Activated CD8-positive, alpha-beta memory T cell treated with anti-CD3 and anti-CD28 coated beads, Interleukin-2, amount 10 ng/mL, durations not matched to agents 7 days and 5 days (primary cell): Measurements from ENCODE around the gene PHF12. TPM values are rescaled to one million over a fixed set of nuclear protein-coding genes. Genes with fewer than 3 reads are reported as not detected.
"Not testable (repeated sequence)": the region's sequence is repeated elsewhere in the genome, so short reads cannot be mapped to it uniquely, and the experiment has no call there.

Experiments
- ATAC-seq: fragments of 150-1000 bp; cut with Tn5 transposase; one replicate; pipeline ENCODE4 v1.10.0; 2021; ENCODE audit warnings: moderate library complexity
- CTCF ChIA-PET: fragments of 350-600 bp; sonication (Branson Sonifier 250); formaldehyde crosslinking; loops from one replicate; lab custom pipeline; 2021; ENCODE audit warnings: antibody characterized with exemption; lab: Charles Lee
- DNase-seq: peaks from one replicate; pipeline ENCODE4 v3.0.0-alpha.2; 2020
- H3K27ac Mint-ChIP-seq: one replicate; pipeline ENCODE4 v1.8.0; 2021; ENCODE audit warnings: mild to moderate bottlenecking, mixed read lengths
- H3K27me3 Mint-ChIP-seq: one replicate; pipeline ENCODE4 v1.8.0; 2021; ENCODE audit warnings: mixed read lengths
- H3K36me3 Mint-ChIP-seq: one replicate; pipeline ENCODE4 v1.8.0; 2021; ENCODE audit warnings: mild to moderate bottlenecking, mixed read lengths
- H3K4me1 Mint-ChIP-seq: one replicate; pipeline ENCODE4 v1.8.0; 2021; ENCODE audit warnings: mixed read lengths
- H3K4me3 Mint-ChIP-seq: one replicate; pipeline ENCODE4 v1.8.0; 2021; ENCODE audit warnings: mild to moderate bottlenecking, moderate library complexity, mixed read lengths
- H3K9me3 Mint-ChIP-seq: one replicate; pipeline ENCODE4 v1.8.0; 2022; ENCODE audit warnings: low read depth, mixed read lengths
- total RNA-seq, 2 experiments: library from RNA; stranded (reverse); gene quantifications; one replicate each; pipeline ENCODE4 v1.2.3, GENCODE V29; 2021

The PHF12 gene
- total RNA-seq, 2 experiments from 2014 or later: 79.5 to 85.8 TPM

DNA sequence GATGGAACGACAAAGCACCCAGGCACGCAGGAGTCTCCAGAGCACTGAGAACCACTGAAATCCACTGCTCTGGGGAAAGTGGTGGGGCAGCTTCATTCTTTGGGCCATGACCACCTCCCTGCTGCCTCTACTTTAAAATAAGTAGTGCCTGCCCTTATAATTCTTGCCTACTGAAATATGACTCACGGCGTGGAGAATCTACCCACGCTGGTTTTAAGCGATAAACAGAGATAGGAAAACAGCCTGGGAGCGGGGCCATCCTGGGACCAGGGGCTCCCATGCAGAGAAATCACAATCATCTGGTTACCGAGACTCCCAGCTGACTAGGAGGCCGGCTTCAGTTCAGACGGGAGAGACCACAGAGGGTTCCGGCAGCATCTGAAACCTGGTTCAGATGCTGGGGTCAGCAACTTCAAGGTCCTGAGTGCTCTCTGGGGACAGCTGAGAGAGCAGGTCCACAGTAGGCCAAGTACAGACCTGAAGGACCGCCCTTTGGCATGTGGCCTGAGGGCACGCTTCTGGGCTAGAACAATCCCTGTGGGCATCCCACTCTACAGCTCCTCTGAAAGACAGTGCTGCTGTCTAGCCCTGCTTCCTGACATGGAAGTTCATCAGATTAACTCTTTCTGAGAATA is 39.8 kb downstream of the PHF12 start:
- no peak overlapping the region for H3K27ac Mint-ChIP-seq
- H3K4me1 Mint-ChIP-seq: peaks cover 6% of the 10 kb centered on the region
- H3K9me3 Mint-ChIP-seq: no peaks in the 10 kb centered on the region
- ATAC-seq: no peak
- no peak overlapping the region for H3K4me3 Mint-ChIP-seq
- no peak for DNase-seq
- peaks cover 61% of the 10 kb centered on the region for H3K36me3 Mint-ChIP-seq
- H3K27me3 Mint-ChIP-seq: no peaks in the 10 kb centered on the region
- CTCF ChIA-PET: interaction anchor here (0.8 to 4.8 kb wide), 5 partner anchors 14 to 184 kb away, joined by 3 to 20 read pairs (median 6); partner anchors contain the start of genes FLOT2 and TLCD1

DNA sequence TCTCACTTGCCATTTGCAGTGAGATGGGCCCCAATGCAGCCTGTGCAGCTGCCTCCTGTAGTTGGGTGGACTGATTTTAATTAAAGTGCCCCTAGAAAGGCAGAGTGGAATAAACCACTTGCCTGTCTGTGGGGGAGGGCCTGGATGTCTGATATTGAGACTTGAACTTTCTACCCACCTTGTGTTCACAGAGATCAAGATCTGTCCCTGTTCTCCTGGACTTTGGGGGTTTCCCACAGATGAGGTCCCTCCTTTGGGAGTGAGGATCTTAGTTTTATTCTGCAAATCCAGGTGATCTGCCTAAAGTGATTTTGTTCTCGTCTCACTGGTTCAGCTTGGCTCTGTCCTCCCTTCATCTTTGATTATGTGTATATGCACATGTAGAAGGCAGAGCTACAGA is 40.8 kb downstream of the PHF12 start:
- CTCF ChIA-PET: interaction anchor here (0.8 to 4.8 kb wide), 7 partner anchors 13 to 183 kb away, joined by 3 to 20 read pairs (median 5); partner anchors contain the start of genes FAM222B, FLOT2 and TLCD1
- Mint-ChIP-seq H3K4me1 (peaks cover 6% of the 10 kb centered on the region), H3K27me3 (no peaks in the 10 kb centered on the region), H3K9me3 (no peaks in the 10 kb centered on the region), H3K4me3 (no peak overlapping the region), H3K27ac (no peak overlapping the region), H3K36me3 (peaks cover 53% of the 10 kb centered on the region)
- DNase-seq: no peak
- ATAC-seq: no peak

DNA sequence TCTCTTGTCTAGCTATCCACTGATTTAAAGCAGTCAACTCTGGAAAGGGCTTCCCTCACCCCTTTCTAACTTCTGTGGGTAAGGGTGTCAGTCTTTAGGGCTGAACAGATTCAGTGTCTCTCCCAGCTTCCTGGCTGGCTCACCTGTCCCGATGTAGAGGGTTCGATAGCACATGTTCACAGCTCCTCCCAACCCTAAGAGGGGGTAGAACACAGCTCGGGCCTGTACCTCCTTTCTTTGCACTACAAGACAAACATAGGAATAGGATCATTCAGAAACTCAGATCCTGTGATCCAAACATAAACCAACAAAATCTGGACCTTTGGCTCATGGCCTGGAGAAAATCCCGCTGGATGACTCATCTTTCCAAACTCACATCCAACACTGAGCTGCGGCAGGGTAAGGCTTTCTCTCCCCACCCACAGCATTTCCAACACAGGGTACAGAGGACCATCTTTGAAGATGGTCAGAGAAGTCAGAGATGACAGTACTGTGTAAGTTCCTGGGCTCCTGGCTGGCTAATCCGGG is 42.6 kb downstream of the PHF12 start:
- Mint-ChIP-seq H3K9me3 (no peaks in the 10 kb centered on the region), H3K36me3 (peaks cover 38% of the 10 kb centered on the region), H3K4me1 (peaks cover 7% of the 10 kb centered on the region), H3K4me3 (no peak overlapping the region), H3K27me3 (no peaks in the 10 kb centered on the region), H3K27ac (peak overlapping the region; percentile 13)
- ATAC-seq (no peak), DNase-seq (no peak)
- CTCF ChIA-PET: interaction anchor here (1.2 to 4.8 kb wide), 8 partner anchors 8 to 182 kb away, joined by 3 to 20 read pairs (median 6); partner anchors contain the start of genes FAM222B and TLCD1

GRCh38 chr17:28907709-28908475 is 43.4 kb downstream of the PHF12 start:
- no peaks in the 10 kb centered on the region for H3K27me3 Mint-ChIP-seq

GRCh38 chr17:28906706-28907438 is 44.4 kb downstream of the PHF12 start:
- ATAC-seq: no peak

More at GRCh38 chr17:28907709-28908475, 43.4 kb downstream of the PHF12 start:
- H3K27ac Mint-ChIP-seq: no peak overlapping the region
- CTCF ChIA-PET: interaction anchor here (1.1 to 4.8 kb wide), 9 partner anchors 9 to 181 kb away, joined by 3 to 20 read pairs (median 5); partner anchors contain the start of gene TLCD1
- peaks cover 13% of the 10 kb centered on the region for H3K4me1 Mint-ChIP-seq
- DNase-seq (no peak), ATAC-seq (no peak)
- no peak overlapping the region for H3K4me3 Mint-ChIP-seq
- H3K36me3 Mint-ChIP-seq: peaks cover 32% of the 10 kb centered on the region
- no peaks in the 10 kb centered on the region for H3K9me3 Mint-ChIP-seq

DNA sequence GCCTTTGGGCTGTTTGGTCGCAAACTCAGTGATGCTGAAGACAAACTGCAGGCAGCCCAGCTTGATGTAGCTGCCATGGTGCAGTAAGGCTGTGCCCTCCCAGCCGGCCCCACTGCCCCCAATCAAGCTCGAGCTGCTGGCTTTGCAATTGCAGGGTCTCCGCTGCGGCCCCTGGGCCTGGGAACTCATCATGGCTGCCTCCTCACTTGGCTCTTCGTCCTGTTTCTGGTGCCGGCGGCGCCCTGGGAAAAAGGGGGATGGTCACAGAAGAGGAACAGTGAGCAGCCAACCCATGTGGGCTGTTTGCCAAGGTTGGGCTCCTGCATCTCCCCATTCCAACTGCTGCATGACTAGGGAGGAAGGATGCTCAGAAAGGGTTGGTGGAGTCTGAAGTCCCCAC is 45.0 kb downstream of the PHF12 start:
- Mint-ChIP-seq H3K9me3 (no peaks in the 10 kb centered on the region), H3K4me3 (no peak overlapping the region), H3K36me3 (peaks cover 32% of the 10 kb centered on the region), H3K27ac (no peak overlapping the region), H3K27me3 (no peaks in the 10 kb centered on the region), H3K4me1 (peaks cover 23% of the 10 kb centered on the region)
- DNase-seq (no peak), ATAC-seq (no peak)
- CTCF ChIA-PET: interaction anchor here (1.1 to 4.4 kb wide), 4 partner anchors 11 to 156 kb away, joined by 3 to 17 read pairs (median 9); no protein-coding TSS in a partner anchor

More at GRCh38 chr17:28906706-28907438, 44.4 kb downstream of the PHF12 start:
- Mint-ChIP-seq H3K27me3 (no peaks in the 10 kb centered on the region), H3K4me1 (peaks cover 17% of the 10 kb centered on the region), H3K9me3 (no peaks in the 10 kb centered on the region), H3K4me3 (no peak overlapping the region), H3K36me3 (peaks cover 30% of the 10 kb centered on the region), H3K27ac (no peak overlapping the region)
- no peak for DNase-seq
- CTCF ChIA-PET: interaction anchor here (1.1 to 4.8 kb wide), 7 partner anchors 8 to 180 kb away, joined by 3 to 20 read pairs (median 7); partner anchors contain the start of gene TLCD1

DNA sequence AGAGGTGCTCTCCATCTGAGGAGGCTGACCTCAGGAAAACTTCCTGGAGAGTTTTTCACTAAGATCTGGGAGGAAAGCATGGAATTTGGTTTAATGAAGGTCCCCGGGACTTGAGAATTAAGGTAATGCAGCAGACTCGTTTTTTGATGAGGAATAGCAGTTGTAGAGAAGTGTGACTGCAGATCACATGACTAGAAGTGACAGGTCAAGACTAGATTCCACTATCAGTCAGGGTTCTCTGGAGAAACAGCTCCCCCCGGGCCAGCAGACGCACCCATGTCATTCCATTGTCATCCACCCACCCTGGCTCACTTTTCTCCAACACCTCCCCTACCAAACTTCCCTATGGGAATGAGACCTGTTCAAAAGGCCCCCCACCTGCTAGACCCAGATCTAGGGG is 46.5 kb downstream of the PHF12 start:
- no peaks in the 10 kb centered on the region for H3K27me3 Mint-ChIP-seq
- no peak for ATAC-seq
- CTCF ChIA-PET: interaction anchor here (1.2 to 7.8 kb wide), 8 partner anchors 11 to 178 kb away, joined by 3 to 68 read pairs (median 6); no protein-coding TSS in a partner anchor
- no peak overlapping the region for H3K27ac Mint-ChIP-seq
- H3K9me3 Mint-ChIP-seq: no peaks in the 10 kb centered on the region
- H3K4me3 Mint-ChIP-seq: no peak overlapping the region
- DNase-seq: no peak
- peaks cover 27% of the 10 kb centered on the region for H3K36me3 Mint-ChIP-seq
- H3K4me1 Mint-ChIP-seq: peaks cover 31% of the 10 kb centered on the region

GRCh38 chr17:28903546-28903841 is 47.8 kb downstream of the PHF12 start:
- DNase-seq, H3K9me3 Mint-ChIP-seq, ATAC-seq, H3K27me3 Mint-ChIP-seq: not testable (repeated sequence)
- Mint-ChIP-seq H3K36me3 (peaks cover 31% of the 10 kb centered on the region), H3K4me3 (peak overlapping the region; percentile 89), H3K27ac (peak overlapping the region; percentile 58), H3K4me1 (peaks cover 39% of the 10 kb centered on the region)
- CTCF ChIA-PET: interaction anchor here (0.6 to 7.8 kb wide), 20 partner anchors 10 to 176 kb away, joined by 3 to 68 read pairs (median 4); partner anchors contain the start of genes FAM222B and TLCD1

- ATAC-seq: peak; percentile 97
- CTCF ChIA-PET: interaction anchor here (0.6 to 7.8 kb wide), 34 partner anchors 9 to 312 kb away, joined by 3 to 68 read pairs (median 4); partner anchors contain the start of genes FAM222B, NEK8, RPL23A and TLCD1
- Mint-ChIP-seq H3K4me3 (peak within 1 kb of the TSS; percentile 89), H3K36me3 (peaks cover 30% of the 10 kb centered on the region), H3K9me3 (no peaks in the 10 kb centered on the region), H3K27ac (peak within 1 kb of the TSS; percentile 84), H3K4me1 (peaks cover 43% of the 10 kb centered on the region), H3K27me3 (no peaks in the 10 kb centered on the region)
- DNase-seq: peak; percentile 94
These were observed 48.3 kb downstream of the PHF12 start, which contains the start of gene DHRS13 for GRCh38 chr17:28902819-28903545. Gene DHRS13 (minus strand): TSS chr17:28903079. CDS start chr17:28902944, 135 bp downstream.

DNA sequence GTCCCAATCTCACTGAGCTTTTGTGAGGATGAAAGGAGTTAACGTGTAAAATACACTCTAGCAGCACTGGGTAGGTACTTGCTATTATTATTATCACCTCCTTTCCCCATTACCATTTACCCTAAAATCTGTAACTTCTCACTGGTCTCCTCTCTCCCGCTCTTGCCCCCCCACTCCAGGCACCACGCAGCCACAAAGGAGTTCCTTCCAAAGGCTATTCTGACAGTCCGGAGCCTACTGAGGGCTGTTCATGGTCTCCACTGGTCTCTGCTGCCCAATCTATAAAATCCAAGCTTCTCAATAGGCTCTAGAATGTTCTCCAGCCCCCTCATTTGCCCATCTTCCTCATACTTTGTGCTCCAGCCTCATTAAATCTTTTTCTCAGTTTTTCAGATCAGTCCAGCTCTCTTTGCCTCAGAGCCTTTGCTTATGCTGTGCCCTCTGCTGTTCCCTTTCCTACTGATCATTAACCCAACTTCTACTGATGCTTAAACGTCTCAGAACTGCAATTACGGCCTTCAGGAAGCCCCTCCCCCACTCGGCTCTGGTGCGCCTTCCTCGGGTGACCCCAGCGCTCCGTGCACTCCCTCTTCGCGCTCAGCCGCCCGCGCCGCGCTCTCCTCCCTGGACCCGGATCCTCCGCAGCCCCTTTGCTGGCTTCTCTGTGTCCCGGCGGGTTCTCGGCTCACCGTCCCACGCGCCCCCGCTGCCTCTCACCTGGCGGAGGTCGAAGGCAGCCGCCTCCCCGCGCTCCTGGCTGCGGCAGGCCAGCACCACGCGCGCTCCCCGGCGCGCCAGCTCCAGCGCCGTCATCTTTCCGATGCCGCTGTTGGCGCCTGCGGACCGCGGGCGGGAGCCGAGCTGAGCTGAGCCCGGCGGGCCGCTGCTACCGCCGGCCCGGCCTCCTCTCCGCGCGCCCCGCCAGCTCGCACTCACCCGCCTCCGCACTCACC is 49.2 kb downstream of the PHF12 start:
- DNase-seq: peak; percentile 72
- H3K36me3 Mint-ChIP-seq: peaks cover 28% of the 10 kb centered on the region
- no peaks in the 10 kb centered on the region for H3K9me3 Mint-ChIP-seq
- peak overlapping the region; percentile 84 for H3K27ac Mint-ChIP-seq
- CTCF ChIA-PET: interaction anchor here (0.7 to 7.8 kb wide), 28 partner anchors 8 to 311 kb away, joined by 3 to 68 read pairs (median 4); partner anchors contain the start of genes FAM222B, NEK8, RPL23A and TLCD1
- H3K4me1 Mint-ChIP-seq: peaks cover 47% of the 10 kb centered on the region
- H3K4me3 Mint-ChIP-seq: peak overlapping the region; percentile 89
- ATAC-seq: peak; percentile 38
- H3K27me3 Mint-ChIP-seq: no peaks in the 10 kb centered on the region
